KG1 (cell line): ENCODE results near the gene GOSR1.
"Not testable (repeated sequence)": the region's sequence is repeated elsewhere in the genome, so short reads cannot be mapped to it uniquely, and the experiment has no call there.

Experiments
- DNase-seq: peaks from one replicate; lab custom pipeline; 2025; lab: John Stamatoyannopoulos, UW

Gene GOSR1

DNA sequence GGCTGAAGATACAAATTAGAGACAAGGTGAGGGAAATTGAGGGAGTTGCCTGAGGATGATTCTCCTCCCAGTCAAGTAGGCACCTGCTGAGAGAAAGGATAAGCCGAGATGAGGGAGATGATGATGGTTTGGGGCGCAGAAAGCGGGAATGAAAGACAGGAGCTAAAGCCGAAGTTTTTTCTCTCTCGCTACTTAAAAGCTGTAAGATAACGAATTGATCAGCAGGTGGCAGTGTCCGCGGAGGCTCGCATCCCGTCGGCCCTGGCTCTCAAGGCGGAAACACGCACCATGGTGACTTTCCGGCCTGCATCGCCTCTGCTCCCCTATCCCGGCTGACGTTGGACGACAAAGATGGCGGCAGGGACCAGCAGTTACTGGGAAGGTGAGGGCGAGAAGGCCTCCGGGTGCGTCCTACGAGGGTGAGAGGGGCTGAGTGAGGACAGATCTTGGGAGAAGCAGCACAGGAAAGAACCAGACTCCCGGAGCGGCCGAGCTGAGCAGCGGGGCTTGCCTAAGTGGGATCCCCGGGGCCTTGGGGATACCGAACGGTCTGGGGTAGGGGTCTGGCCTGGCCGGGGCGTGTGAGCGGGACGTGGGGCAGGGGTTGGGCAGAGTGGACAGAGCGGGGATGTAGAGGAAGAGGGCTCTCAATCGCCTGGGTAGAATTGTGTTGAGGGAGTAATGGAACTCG lies at the start of gene GOSR1:
GOSR1 (plus strand) TSS at position 326 of the 691 bp plus-strand sequence; CDS start at position 352, 26 bp downstream.
- DNase-seq = peak; percentile 95

DNA sequence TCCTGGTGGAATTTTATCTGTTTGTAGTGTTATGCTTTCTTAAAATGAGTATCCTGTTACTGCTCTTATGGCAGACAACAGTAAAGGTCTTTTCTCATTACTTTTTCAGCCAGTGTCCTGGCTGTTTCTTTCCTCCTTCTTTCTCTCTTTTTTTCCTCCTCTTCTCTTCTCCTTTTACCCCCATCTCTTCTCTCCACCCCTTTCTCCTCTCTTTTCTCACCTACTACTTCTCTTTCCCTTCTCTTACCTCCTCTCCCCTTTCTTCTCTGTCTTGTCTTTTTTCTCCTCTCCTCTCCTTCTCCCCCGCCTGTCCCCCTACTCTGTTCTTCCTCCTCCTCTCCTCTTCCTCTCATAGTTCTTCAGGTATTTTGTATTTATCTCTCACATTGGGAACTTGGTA lies 49.6 kb upstream of the GOSR1 start:
- DNase-seq = no peak

DNA sequence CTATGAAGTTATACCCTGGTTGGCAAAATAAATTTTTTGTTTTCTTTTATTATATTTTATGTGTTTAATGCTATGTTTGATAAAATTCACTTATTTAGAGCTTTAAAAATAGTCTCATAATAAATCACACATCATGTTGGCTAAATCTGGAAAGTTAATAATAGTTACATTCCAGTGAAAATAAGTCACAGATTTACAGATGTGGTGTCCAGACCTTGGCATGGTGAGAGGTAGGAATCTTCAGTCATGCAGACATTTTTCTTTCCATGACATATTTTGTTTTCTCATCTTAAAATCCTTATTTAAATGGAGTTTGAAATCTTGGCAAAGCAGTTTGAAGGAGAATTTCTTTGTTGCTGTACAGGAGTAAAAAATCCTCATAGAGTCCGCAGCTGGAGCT lies 48.1 kb upstream of the GOSR1 start:
- DNase-seq = no peak

DNA sequence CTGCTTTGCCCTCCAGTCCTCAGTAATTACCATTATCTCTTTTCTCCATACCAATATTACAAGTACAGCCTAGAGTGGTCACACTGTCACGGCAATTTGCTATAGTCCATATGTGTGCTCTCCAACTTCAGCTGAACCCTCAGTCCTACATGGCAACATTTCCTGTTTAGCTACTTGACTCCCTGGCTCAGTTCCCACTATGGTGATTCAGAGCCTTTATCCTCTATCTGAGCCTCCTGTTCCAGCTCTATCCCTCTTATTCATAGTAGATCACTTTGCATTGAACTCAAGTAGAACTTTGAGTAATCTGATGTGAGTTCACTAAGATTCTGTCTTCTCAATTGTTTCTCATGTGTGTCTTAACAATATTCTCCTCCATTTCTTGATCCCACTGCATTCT lies 43.7 kb upstream of the GOSR1 start:
- DNase-seq = no peak

DNA sequence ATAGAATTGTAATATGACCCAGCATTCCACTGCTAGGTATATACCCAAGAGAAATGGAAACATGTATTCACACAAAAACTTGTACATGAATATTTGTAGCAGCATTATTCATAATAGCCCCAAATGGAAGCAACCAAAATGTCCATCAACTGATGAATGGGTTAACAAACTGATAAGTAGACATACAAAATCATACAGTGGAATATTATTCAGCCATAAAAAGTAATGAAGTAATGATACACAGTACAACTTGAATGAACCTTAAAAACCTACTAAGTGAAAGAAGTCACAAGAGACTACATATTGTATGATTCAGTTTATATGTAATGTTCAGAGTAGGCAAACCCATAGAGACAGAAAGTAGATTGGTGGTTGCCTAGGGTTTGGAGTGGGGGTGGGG lies 40.5 kb upstream of the GOSR1 start:
- no peak for DNase-seq

DNA sequence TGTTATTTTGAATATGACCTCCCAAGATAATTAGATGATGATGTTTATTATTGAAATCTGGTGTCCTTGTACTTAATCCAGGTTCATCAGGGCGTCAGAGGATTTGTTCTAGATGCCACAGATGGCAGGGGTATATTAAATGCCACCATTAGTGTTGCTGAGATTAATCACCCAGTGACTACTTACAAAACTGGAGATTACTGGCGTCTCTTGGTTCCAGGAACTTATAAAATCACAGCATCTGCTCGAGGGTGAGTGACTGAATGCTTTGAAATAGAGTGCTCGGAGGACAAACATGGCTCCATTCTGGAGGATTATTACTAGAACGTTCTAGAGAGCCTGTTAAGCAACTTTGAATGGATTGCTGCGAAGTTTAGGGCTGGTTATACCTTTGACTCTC lies 33.5 kb upstream of the GOSR1 start:
- no peak for DNase-seq

DNA sequence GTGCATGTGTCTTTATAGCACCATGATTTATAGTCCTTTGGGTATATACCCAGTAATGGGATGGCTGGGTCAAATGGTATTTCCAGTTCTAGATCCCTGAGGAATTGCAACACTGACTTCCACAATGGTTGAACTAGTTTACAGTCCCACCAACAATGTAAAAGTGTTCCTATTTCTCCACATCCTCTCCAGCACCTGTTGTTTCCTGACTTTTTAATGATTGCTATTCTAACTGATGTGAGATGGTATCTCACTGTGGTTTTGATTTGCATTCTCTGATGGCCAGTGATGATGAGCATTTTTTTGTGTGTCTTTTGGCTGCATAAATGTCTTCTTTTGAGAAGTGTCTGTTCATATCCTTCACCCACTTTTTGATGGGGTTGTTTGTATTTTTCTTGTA lies 30.6 kb upstream of the GOSR1 start:
- DNase-seq = not testable (repeated sequence)

DNA sequence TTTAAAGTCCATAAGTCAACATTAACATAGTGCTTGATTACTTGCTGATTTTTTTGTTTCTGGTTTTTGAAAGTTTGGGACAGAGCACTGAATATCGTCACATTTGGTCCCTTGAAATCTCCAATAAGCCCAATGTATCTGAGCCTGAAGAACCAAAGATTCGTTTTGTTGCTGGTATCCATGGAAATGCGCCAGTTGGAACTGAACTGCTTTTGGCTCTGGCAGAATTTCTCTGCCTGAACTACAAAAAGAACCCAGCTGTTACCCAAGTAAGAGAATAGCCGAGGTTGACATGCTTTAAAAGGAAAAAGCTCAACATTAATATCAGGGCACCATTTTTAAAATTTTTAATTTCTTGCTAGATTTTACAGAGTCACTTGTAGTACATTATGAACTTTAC lies 27.7 kb upstream of the GOSR1 start:
- DNase-seq = no peak

DNA sequence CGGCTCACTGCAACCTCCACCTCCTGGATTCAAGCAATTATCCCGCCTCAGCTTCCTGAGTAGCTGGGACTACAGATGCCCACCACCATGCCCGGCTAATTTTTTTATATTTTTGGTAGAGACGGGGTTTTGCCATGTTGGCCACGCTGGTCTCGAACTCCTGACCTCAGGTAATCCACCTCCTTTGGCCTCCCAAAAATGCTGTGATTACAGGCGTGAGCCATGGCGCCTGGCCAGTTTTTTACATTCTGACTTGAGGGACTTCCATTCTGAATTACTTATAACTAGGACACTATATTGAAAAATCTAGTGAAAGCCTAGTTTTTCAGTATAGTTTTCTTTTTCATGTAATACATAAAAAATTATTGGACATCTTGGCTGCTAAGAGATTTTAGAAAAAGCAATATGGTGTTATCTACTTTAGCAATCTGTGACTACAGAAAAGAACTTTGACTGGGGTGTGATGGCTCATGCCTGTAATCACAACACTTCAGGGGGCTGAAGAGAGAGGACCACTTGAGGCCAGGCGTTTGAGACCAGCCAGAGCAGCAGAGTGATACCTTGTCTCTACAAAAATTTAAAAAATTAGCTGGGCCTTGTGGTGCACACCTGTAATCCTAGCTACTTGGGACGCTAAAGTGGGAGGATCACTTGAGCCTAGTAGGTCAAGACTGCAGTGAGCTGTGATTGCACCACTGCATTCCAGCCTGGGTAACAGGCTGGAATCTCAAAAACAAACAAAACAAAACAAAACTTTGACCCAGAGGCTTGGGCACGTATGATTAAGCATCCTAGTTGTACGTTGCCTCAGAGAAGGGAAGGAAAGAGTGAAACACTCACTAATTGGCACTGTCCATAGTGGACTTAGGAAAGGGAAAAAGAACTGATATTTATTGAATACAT lies 26.8 kb upstream of the GOSR1 start:
- DNase-seq = no peak

DNA sequence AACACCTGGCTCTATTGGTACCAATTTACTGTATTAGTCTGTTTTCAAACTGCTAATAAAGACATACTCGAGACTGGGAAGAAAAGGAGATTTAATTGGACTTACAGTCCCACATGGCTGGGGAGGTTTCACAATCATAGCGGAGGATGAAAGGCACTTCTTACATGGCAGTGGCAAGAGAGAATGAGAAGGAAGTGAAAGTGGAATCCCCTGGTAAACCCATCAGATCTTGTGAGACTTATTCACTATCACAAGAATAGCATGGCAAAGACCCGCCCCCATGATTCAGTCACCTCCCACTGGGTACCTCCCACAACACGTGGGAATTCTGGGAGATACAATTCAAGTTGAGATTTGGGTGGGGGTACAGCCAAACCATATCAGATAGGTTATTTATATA lies 22.6 kb upstream of the GOSR1 start:
- DNase-seq = no peak

DNA sequence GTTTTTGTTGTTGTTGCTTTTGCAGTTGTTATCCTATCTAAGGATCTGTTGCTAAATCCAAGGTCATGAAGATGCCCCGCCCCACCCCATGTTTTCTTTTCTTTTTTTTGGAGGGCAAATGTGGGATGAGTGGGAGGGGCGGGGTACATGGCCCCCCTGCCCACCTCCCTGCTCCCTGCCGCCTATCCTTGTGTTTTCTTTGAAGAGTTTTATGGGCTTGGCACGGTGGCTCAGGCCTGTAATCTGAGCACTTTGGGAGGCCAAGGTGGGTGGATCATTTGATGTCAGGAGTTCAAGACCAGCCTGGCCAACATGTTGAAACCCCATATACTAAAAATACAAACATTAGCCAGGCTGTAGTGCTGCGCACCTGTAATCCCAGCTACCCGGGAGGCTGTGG lies 18.8 kb upstream of the GOSR1 start:
- DNase-seq = no peak

DNA sequence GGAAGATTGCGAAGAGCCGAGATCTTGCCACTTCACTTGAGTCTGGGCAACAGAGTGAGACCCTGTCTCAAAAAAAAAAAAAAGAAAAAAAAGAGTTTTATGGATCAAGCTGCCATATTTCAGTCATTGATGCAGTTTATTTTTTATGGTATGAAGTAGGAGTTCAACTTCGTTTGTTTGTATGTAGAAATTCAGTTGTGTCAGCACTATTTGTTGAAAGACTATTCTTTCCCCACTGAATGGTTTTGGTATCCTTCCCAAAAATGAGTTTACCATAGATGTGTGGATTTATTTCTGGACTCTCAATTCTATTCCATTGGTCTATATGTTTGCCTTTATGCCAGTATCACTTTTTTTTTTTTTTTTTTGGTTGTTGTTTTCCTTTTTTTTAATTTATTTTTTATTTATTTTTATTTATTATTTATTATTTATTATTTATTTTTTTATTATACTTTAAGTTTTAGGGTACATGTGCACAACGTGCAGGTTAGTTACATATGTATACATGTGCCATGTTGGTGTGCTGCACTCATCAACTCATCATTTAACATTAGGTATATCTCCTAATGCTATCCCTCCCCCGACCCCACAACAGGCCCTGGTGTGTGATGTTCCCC lies 18.3 kb upstream of the GOSR1 start:
- not testable (repeated sequence) for DNase-seq

DNA sequence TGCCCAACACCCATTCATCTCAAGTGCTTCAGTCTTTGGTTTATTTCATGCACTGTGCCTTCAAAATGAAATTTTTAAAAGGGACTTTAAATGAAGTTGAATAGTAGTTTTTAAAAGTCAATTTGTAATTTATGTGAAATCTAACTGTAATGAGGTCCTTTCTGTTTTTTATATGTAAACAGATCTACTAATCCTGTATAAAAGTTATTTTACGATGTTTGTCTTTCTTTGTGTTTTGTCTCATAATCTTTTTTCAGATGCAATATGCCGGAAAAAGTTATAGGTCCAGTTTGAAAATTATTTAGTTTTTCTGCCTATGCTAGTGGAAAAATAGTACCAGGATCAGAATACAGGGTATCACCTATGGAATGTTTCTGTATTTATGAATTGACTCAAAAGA lies 8.7 kb upstream of the GOSR1 start:
- DNase-seq = no peak

DNA sequence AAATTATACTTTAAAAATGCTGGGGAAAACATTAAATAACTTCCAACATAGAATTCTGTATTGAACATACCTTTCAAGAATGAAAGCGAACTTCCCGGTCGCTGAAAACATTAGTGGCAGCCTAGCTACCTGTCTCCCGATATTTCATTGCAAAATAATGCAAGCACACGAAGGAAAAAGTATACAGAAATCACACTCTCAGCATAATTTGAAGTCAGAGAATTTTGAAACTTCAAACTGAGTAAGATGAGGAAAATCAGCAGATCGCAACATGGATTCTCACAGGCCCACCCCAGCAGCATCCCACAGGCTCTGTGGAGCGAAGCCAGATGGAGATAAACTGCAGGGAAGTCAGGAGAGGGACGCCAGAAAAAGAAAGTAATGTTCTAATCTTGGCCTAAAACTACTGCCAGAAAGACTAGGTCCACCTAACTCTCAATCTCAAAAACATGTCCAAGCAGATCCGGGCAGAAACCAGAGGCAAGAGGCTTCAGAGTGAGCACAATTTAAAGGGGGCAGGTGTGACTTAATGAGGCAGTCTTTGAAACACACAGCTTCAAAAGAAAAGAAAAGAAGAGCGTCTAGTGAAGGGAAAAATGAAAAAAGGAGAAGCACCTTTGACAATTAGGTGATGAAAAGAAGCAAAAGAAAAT lies 4.8 kb upstream of the GOSR1 start:
- no peak for DNase-seq

DNA sequence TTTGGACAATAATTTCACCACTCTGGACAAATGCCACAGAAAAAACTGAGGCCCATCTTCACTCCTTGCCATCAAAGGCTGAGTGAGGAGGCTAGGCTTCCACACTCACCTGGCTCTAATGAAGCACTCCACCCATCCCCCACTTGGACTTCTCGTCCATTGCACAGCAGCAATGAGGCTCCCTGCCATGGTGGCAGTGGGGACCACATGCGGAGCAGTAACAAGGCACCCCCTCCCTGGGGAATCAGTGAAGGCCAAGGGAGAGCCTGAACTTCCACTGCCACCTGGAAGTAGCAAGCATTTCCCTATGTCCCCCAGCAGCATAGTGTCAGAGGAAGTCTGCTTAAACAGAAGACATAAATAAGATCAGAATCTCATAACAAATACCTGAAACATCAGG lies 2.0 kb upstream of the GOSR1 start:
- DNase-seq = no peak

DNA sequence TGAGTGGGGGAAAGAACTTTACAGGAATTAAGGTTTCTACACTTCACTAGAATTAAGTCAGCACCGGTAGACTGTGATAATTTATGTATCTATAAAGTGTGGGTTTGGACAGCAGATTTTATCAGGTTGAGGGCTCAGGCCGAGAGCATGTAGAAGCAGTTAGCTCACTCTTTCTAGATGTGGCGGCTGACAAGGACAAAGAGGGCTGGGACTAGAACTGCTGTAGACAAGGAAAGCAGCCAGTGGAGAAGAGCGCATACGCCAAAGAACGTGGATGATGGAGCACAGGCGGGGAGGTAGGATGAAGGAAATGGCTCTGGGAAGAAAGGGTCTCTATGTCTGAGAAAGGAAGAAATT lies 504 bp upstream of the GOSR1 start:
- DNase-seq = peak; percentile 81

DNA sequence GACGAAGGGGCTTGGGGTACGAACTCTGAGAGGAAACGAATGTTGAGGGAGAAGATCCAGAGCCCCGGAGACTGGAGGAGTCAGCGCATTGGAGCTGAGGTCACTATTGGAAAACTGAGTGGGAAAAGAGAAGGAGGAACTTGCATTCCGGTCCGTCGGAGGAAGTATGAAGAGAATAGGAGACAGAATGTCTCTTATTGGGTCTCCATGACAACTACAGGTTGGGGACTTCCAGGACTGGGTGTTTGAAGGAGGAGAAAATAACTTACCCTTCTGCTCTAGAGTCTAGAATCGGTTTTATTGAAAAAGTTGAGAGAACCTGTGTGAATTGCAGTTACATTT lies 537 bp downstream of the GOSR1 start:
- no peak for DNase-seq

DNA sequence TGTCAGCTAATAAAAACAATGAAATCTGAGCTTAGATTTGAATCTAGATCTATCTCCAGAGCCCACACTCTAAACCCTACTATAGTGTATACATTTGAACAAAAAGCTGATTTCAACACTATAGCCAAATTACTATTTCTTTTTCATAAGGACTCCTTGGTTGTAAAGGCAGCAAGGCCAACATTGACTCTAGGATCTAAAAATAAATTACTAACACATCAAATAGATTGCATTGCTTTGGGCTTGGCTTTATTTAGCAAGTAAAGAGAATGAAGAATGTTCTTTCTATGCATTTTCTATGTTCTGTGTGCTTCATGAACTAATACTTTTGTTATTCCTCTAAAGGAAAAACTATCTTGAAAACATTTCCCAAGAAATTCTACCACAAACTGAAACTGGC lies 5.3 kb downstream of the GOSR1 start:
- no peak for DNase-seq

DNA sequence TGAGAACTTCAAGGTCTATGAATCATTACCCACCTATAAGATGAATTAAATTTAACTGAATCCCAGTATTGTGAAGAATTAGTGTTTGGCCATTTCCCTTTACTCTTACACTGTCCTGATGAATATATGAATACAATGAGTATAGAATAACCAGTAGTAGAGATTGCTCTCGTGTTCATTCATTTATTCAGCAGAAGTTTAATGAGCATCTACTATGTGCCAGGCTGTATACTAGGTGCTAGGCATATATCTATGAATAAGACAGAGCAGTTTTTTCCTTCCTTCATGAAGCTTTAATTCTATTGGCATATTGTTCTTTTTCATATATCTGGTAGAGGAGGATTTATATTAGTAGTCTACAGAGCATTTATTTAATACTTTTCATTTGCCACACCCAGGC lies 6.0 kb downstream of the GOSR1 start:
- no peak for DNase-seq

DNA sequence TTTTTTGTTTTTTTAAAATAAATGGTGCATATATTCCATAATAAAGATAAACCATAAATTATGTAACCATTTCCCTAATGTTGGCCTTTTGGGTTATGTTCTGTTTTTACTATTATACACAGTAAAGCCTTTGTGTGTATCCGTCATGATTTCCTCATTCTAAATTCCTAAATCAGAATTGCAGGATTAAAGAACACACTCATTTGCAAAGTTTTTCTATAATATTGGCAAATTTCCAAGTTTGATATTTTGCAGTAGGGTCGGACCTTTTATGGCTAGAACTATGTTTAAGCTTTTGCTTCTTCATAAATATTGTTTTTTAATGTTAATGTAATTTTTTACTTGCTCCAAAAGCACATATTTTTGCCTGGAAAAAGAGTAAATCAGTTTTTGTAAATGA lies 16.6 kb downstream of the GOSR1 start:
- DNase-seq = no peak

DNA sequence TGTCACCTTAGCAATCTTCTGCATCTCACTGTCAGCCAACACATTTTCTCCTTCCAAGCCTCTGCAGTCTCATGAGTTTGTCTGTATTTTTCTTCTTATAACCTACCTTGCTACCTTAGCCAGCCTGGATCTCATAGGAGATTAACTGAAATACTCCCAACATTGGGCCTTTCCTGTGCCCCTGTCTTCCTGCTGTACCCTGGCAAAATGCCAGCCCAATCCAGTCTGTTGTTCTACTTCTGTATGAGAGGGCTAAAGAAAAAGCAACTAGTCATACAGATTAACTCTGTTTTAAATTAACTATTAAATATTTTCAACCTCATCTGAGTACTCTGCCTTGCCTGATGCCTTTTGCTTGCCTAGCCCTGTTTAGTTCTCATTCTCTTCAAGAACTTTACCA lies 18.4 kb downstream of the GOSR1 start:
- no peak for DNase-seq

DNA sequence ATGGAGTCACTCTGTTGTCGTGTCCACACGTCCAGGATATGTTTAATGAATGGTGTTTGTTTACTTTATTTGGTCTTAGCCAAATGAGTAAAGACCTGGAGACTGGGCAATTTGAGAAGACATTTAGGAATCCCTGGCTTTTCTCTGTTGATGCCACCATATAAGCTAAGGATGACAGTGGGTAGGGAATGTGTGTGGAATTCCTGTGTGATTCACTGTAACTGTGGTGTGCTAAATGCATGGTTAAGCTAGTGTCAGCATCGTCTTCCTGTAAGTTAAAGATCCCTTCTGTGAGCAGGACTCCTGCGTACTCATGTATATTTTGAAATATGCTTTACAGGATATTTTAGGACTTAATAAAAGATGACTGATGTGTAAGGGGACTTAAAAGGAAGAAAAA lies 26.4 kb downstream of the GOSR1 start:
- no peak for DNase-seq
